ENCODE data around the gene ITGB1. TPM values are rescaled to one million over a fixed set of nuclear protein-coding genes. Genes with fewer than 3 reads are reported as not detected.
"Not testable (repeated sequence)": the region's sequence is repeated elsewhere in the genome, so short reads cannot be mapped to it uniquely, and the experiment has no call there.

The ITGB1 gene
- total and polyA plus RNA-seq, 2 experiments from 2014 or later = 317 to 439 TPM

DNA sequence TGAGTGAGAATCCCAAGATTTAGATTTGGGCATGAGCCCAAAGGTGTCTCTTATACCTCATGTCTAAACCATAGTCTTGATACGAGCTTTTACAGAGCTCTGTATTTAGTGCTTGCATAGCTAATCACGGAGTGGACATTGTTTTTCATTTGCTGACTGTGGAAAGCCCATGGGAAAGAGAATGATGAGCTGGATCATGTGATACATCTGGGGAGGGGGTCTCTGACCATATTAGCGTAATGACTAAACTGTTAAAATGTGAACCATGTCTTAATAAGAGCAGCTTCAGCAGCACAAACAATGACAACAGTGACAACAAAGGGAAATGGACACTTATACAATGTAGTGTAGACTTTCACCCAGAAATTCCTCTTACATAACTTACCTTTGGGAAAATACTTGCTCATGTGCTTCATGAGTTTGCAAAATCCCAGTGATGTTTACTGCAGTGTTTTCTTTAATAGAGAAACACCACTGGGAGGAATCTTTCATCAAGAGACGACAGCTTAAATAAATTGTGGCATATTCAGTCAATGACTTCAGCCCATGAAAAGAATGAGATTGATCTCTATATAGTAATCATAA lies 44.0 kb upstream of the ITGB1 start (continued):
- TF ChIP-seq, protein P1, sequence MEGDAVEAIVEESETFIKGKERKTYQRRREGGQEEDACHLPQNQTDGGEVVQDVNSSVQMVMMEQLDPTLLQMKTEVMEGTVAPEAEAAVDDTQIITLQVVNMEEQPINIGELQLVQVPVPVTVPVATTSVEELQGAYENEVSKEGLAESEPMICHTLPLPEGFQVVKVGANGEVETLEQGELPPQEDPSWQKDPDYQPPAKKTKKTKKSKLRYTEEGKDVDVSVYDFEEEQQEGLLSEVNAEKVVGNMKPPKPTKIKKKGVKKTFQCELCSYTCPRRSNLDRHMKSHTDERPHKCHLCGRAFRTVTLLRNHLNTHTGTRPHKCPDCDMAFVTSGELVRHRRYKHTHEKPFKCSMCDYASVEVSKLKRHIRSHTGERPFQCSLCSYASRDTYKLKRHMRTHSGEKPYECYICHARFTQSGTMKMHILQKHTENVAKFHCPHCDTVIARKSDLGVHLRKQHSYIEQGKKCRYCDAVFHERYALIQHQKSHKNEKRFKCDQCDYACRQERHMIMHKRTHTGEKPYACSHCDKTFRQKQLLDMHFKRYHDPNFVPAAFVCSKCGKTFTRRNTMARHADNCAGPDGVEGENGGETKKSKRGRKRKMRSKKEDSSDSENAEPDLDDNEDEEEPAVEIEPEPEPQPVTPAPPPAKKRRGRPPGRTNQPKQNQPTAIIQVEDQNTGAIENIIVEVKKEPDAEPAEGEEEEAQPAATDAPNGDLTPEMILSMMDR (conservative IDR thresholded peaks at IDR 0.05; ENCODE audit: low read depth in 2 of 2) = no peak
- TF ChIP-seq STAT1 (IDR thresholded peaks at IDR 0.05; ENCODE audit: unreplicated experiment) = no peak
- TF ChIP-seq EZH2 (IDR thresholded peaks at IDR 0.05; ENCODE audit: low read depth, unreplicated experiment) = no peak
- TF ChIP-seq, protein P2, sequence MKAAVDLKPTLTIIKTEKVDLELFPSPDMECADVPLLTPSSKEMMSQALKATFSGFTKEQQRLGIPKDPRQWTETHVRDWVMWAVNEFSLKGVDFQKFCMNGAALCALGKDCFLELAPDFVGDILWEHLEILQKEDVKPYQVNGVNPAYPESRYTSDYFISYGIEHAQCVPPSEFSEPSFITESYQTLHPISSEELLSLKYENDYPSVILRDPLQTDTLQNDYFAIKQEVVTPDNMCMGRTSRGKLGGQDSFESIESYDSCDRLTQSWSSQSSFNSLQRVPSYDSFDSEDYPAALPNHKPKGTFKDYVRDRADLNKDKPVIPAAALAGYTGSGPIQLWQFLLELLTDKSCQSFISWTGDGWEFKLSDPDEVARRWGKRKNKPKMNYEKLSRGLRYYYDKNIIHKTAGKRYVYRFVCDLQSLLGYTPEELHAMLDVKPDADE (IDR thresholded peaks at IDR 0.05) = no peak
- no peak for TF ChIP-seq EZH2phosphoT487 (IDR thresholded peaks at IDR 0.05; ENCODE audit: unreplicated experiment)
- TF ChIP-seq NANOG (IDR thresholded peaks at IDR 0.05; ENCODE audit: borderline replicate concordance) = no peak

DNA sequence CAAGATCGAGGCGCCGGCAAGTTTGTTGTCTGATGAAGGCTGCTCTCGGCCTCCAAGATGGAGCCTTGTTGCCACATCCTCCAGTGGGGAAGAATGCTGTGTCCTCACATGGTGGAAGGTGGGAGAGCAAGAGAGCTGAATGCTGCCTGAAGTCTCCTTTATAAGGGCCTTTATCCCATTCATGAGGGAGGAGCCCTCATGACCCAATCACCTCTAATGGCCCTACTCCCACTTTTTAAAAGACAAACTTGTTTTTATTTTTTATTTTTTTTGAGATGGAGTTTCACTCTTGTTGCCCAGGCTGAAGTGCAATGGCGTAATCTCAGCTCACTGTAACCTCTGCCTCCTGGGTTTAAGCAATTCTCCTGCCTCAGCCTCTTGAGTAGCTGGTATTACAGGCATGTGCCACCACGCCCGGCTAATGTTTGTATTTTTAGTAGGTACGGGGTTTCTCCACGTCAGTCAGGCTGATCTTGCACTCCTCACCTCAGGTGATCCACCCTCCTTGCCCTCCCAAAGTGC lies 40.1 kb upstream of the ITGB1 start:
- not testable (repeated sequence) for H3K27ac ChIP-seq (ENCODE audit: low read depth); H3K4me1 ChIP-seq (ENCODE audit: insufficient read depth); H3K36me3 Mint-ChIP-seq (ENCODE audit: low read depth); H3K4me2 ChIP-seq; H4K20me1 ChIP-seq (replicated peaks; ENCODE audit: insufficient read depth); H3K27me3 ChIP-seq (ENCODE audit: insufficient read depth); H3K79me2 ChIP-seq (replicated peaks; ENCODE audit: insufficient read depth); DNase-seq (ENCODE audit: low spot score); H3K9me2 ChIP-seq (ENCODE audit: insufficient read depth); H3K27ac Mint-ChIP-seq; H3K9me3 Mint-ChIP-seq; H3K4me3 ChIP-seq; H3K4me1 Mint-ChIP-seq; H3K4me3 Mint-ChIP-seq; ATAC-seq; H3K36me3 ChIP-seq (ENCODE audit: insufficient read depth); H3K27me3 Mint-ChIP-seq (ENCODE audit: insufficient read depth, low read depth, poor library complexity); H3F3A ChIP-seq (replicated peaks; ENCODE audit: low read depth)
- peak overlapping the region; percentile 60; the same call in 1 of the 2 replicates for H2AFZ ChIP-seq

- Histone ChIP-seq H3K4me3 (no peak overlapping the region), H3F3A (replicated peaks; ENCODE audit: low read depth) (no peaks in the 10 kb centered on the region), H3K79me2 (replicated peaks; ENCODE audit: insufficient read depth) (no peaks in the 10 kb centered on the region), H3K27me3 (ENCODE audit: insufficient read depth) (no peaks in the 10 kb centered on the region), H3K36me3 (ENCODE audit: insufficient read depth) (no peaks in the 10 kb centered on the region), H4K20me1 (replicated peaks; ENCODE audit: insufficient read depth) (no peaks in the 10 kb centered on the region), H3K4me1 (ENCODE audit: insufficient read depth) (no peaks in the 10 kb centered on the region; the same call in 1 of the 2 replicates), H3K9me2 (ENCODE audit: insufficient read depth) (no peaks in the 10 kb centered on the region), H3K27ac (ENCODE audit: low read depth) (no peak overlapping the region), H2AFZ (peak overlapping the region; percentile 11), H3K4me2 (no peak overlapping the region)
- Mint-ChIP-seq H3K4me1 (peaks cover 8% of the 10 kb centered on the region), H3K4me3 (no peak overlapping the region), H3K36me3 (ENCODE audit: low read depth) (no peaks in the 10 kb centered on the region; the same call in 2 of the 3 replicates), H3K27ac (no peak overlapping the region), H3K27me3 (ENCODE audit: insufficient read depth, low read depth, poor library complexity) (peaks cover 3% of the 10 kb centered on the region), H3K9me3 (peaks cover 10% of the 10 kb centered on the region; the same call in 1 of the 3 replicates)
- TF ChIP-seq, protein P3, sequence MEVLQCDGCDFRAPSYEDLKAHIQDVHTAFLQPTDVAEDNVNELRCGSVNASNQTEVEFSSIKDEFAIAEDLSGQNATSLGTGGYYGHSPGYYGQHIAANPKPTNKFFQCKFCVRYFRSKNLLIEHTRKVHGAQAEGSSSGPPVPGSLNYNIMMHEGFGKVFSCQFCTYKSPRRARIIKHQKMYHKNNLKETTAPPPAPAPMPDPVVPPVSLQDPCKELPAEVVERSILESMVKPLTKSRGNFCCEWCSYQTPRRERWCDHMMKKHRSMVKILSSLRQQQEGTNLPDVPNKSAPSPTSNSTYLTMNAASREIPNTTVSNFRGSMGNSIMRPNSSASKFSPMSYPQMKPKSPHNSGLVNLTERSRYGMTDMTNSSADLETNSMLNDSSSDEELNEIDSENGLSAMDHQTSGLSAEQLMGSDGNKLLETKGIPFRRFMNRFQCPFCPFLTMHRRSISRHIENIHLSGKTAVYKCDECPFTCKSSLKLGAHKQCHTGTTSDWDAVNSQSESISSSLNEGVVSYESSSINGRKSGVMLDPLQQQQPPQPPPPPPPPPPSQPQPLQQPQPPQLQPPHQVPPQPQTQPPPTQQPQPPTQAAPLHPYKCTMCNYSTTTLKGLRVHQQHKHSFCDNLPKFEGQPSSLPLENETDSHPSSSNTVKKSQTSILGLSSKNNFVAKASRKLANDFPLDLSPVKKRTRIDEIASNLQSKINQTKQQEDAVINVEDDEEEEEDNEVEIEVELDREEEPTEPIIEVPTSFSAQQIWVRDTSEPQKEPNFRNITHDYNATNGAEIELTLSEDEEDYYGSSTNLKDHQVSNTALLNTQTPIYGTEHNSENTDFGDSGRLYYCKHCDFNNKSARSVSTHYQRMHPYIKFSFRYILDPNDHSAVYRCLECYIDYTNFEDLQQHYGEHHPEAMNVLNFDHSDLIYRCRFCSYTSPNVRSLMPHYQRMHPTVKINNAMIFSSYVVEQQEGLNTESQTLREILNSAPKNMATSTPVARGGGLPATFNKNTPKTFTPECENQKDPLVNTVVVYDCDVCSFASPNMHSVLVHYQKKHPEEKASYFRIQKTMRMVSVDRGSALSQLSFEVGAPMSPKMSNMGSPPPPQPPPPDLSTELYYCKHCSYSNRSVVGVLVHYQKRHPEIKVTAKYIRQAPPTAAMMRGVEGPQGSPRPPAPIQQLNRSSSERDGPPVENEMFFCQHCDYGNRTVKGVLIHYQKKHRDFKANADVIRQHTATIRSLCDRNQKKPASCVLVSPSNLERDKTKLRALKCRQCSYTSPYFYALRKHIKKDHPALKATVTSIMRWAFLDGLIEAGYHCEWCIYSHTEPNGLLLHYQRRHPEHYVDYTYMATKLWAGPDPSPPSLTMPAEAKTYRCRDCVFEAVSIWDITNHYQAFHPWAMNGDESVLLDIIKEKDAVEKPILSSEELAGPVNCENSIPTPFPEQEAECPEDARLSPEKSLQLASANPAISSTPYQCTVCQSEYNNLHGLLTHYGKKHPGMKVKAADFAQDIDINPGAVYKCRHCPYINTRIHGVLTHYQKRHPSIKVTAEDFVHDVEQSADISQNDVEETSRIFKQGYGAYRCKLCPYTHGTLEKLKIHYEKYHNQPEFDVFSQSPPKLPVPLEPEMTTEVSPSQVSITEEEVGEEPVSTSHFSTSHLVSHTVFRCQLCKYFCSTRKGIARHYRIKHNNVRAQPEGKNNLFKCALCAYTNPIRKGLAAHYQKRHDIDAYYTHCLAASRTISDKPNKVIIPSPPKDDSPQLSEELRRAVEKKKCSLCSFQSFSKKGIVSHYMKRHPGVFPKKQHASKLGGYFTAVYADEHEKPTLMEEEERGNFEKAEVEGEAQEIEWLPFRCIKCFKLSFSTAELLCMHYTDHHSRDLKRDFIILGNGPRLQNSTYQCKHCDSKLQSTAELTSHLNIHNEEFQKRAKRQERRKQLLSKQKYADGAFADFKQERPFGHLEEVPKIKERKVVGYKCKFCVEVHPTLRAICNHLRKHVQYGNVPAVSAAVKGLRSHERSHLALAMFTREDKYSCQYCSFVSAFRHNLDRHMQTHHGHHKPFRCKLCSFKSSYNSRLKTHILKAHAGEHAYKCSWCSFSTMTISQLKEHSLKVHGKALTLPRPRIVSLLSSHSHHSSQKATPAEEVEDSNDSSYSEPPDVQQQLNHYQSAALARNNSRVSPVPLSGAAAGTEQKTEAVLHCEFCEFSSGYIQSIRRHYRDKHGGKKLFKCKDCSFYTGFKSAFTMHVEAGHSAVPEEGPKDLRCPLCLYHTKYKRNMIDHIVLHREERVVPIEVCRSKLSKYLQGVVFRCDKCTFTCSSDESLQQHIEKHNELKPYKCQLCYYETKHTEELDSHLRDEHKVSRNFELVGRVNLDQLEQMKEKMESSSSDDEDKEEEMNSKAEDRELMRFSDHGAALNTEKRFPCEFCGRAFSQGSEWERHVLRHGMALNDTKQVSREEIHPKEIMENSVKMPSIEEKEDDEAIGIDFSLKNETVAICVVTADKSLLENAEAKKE (CRISPR knock-in tag; IDR thresholded peaks at IDR 0.05) = no peak
- TF ChIP-seq, protein P2 (IDR thresholded peaks at IDR 0.05) = no peak
- TF ChIP-seq POLR2AphosphoS5 (IDR thresholded peaks at IDR 0.05; ENCODE audit: low read depth) (no peak), EZH2phosphoT487 (IDR thresholded peaks at IDR 0.05; ENCODE audit: unreplicated experiment) (no peak), JUNB (IDR thresholded peaks at IDR 0.05; ENCODE audit: unreplicated experiment) (no peak), EZH2 (IDR thresholded peaks at IDR 0.05; ENCODE audit: low read depth, unreplicated experiment) (no peak)
- ATAC-seq (peak; percentile 37; the same call in 2 of the 3 replicates), DNase-seq (ENCODE audit: low spot score) (no peak)
These were observed 37.7 kb upstream of the ITGB1 start for GRCh38 chr10:32995751-32996150.
